Suprapubic skin (tissue), 4 donors: ENCODE measurements around the gene FAM229A.

Experiments
- CTCF ChIP-seq, 2 donors: fragments of 200-600 bp in 1 of 2; fragments of 450-650 bp in 1 of 2; sonication (generic) in 1 of 2; IDR thresholded peaks; one replicate each; pipeline ENCODE4 v1.5.1; 2016 to 2019; ENCODE audit warnings: antibody characterized with exemption in 2 of 2, mild to moderate bottlenecking in 1 of 2, moderate library complexity in 1 of 2
- EP300 ChIP-seq: sonication (generic); formaldehyde crosslinking; IDR thresholded peaks from one replicate; pipeline ENCODE4 v1.6.1; 2017; ENCODE audit warnings: antibody characterized with exemption
- POLR2AphosphoS5 ChIP-seq, 3 donors: sonication (generic); formaldehyde crosslinking; IDR thresholded peaks; one replicate each; pipeline ENCODE4 v1.6.1; 2017; ENCODE audit warnings: antibody characterized with exemption in 3 of 3

DNA sequence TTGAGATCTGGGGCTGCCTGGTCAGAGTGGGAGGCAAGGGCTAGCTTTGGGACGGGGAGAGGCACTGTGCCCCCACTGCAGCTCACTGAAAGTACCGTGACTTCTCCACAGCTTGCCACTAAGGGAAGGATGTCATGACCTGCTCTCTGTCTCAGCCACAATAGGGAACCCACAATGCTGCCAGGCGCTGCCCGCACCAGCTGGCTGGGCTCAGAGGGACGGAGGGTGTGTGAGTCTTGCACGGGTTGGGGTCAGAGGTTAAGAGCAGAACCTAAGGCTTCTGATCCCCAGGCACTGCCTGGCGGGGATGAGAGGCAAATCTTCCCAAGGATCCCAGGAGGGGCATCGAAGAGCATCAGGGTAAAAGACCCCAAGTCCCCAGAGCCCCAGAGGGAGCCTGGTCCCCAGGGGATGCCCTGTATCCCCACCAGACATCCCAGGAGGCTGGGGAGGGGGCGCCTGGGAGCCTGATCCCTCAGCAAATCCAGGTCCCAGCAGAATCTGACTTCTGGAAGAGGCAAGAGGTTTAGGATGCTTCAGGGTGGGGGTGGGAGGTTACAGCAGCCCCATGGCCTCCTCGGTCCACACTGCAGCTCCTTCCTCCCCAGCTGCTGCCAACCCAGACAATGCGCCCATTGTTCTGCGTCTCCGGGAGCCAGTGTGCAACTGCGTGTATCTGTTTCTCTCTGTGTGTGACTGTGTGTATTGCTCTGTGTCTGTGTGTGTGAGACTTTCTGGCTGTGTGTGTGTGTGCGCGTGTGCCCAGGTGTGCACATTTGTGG lies 24.2 kb downstream of the FAM229A start:
- TF ChIP-seq CTCF (IDR thresholded peaks at IDR 0.05) (no peak), POLR2AphosphoS5 (IDR thresholded peaks at IDR 0.05) (no peak), EP300 (no peak)
